Activated CD4-positive, alpha-beta T cell treated with anti-CD3 and anti-CD28 coated beads, Interleukin-2, amount 50 U/mL, for 24 hours (primary cell): ENCODE results near the gene KY.
A peak's percentile ranks its signal among the peaks of the same experiment; 100 is the strongest.
"Not testable (repeated sequence)": the region's sequence is repeated elsewhere in the genome, so short reads cannot be mapped to it uniquely, and the experiment has no call there.

ENCODE experiments used
- DNase-seq, 2 donors: peaks; one replicate each; pipeline ENCODE4 v3.0.0-alpha.2; 2020; ENCODE audit warnings: low read depth in 1 of 2, low spot score in 1 of 2

KY gene

DNA sequence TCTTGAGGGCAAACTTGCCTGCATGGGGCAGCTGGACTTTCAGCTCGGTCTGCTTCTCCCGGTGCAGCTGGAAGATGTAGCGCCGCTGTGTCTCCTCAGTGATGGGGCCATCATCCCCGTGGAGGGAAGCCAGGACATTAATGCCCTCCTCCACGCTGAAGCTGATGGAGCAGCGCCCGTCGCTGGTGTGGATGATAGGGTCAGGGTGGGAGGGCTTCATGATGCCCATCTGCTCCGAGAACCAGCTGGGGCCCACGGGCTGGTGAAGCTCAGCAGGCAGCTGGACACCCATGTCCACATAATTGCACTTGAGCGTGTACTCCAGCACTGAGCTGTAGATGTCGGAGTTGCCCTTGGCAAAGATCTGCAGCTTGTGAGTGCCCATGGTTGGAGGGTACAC lies 46.9 kb downstream of the KY start:
- DNase-seq: no peak

DNA sequence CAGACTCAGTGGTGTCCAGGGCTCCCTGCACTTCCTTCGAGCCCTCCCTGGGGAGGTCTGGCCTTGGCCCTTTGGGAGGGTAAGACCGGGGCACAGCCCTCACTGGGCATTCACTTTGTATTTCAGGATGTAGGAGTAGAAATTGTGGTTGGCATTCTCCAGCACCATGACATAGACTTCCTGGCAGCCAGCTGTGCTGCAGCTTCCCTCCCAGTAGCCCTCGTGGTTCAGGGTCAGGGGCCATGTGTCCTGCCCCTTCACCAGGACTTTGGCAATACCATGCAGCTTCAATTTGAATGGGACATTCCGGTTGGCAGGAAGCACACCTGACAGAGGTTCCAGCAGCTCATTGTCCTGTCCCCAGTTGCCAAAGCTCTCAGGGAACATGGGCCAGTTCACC lies 47.3 kb downstream of the KY start:
- DNase-seq: no peak

DNA sequence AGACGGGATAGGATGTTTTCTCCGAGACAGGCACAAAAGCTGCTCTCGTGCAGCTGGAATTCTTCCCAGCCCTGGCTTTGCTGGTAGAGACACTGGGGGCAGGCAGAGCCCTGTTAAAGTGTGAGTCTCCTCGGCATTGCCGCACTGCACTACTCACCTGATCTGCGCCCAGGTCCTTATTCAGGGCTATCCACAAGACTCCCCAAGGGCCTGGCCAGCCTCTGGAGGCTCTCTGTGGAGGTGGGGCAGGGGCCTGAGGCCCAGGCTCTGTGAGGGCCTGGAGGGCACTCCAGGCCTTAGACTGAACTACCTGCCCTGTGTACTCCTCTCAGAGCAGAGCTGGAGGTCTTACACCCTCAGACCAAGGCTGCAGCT lies 48.4 kb downstream of the KY start:
- DNase-seq: no peak

DNA sequence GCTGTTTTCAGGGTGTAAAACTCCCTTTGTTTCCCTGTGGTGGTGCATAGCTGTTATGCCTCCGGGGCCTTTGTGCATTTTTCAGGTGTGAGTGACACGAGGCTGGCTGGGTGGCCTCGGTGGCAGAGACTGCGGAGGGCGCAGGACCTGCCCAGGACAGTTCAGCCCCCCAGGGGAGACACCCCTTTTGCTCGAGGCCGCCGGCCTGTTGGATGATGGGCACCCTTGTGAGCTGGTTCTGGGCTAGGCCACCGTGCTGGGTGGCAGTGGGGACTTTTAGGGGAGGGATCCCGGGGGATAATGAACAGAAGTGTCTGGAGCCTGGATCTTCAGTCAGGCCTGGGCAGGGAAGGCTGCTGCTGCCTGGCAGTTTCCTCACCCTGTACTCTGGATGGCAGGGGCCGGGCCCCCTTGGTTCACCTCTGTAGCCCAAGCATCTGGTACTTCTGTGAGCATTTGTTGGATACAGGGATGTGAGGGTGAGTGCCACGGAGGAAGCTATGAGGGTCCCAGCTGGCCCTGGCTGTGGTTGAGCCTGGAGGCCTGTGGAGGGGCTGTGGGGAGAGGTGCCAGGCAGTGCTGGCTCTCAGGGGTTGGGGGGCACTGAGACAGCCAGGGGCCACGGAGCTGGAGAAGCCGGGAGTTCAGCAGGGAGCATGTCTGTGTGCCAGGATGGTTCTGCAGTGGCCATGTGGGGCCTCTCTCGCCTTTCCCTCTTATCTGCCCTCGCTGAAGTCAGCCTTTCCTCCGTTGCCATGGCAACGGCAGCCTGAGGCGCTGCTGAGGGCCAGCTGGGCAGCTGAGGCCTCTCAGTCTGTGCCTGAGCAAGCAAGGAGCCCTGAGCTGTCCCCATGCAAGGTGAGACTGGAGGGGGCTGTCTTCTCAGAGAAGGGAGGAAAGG lies 49.0 kb downstream of the KY start:
- DNase-seq: no peak

DNA sequence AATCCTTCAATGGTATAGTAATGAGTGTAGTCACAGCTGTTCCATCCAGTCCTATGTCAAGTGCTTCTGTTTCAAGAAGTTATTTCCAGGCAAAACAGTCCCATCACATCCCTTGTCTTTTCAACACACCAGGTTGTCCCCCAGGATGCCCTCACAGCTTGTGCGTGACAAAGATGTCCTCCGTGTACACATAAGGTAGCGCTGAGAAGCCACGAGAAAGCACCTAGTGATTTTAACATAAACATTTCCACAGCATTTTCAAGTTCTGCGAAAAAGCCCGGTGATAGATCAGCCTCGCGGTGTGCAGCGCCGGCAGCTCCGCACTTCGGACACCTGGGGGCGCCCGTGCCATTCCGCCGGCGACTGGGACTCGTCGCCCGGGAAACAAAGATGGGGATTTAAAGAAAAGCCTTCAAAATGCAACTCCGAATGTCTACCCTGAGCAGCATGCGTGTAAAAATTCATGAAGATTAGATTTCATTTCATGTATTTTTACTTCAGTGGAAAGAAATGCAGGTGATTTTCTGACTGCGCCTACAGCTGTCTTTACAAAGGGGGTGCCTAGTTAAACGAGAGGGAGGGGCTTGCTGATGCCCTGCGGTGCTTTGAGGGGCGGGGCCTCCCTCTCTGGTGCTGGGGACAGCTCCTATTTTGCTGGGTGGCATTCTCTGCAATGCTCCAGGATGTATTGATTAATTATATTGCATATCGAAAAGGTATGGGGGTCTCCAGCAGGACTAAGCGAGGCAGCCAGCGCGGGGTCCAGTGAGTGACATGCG lies 49.9 kb downstream of the KY start:
- DNase-seq: peak; percentile 23 to 42

DNA sequence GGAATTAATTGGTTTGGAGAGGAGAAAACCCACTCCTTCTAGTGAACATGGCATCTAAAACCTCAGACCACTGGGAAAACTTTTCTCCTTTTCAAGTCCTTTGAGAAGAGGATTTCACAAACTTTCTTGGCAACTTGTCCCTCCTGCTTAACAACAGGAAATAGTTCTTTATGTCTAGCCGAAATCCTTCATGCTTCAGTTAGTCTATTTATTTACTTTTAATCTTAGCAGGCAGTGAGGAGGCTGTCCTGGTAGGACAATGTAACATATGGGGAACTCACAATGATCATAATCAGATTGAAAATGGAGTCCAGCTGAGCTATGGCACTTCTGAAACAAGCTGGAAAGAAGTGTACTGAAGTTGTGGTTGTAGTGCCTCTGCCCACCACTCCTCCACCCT lies 50.6 kb downstream of the KY start:
- no peak for DNase-seq

DNA sequence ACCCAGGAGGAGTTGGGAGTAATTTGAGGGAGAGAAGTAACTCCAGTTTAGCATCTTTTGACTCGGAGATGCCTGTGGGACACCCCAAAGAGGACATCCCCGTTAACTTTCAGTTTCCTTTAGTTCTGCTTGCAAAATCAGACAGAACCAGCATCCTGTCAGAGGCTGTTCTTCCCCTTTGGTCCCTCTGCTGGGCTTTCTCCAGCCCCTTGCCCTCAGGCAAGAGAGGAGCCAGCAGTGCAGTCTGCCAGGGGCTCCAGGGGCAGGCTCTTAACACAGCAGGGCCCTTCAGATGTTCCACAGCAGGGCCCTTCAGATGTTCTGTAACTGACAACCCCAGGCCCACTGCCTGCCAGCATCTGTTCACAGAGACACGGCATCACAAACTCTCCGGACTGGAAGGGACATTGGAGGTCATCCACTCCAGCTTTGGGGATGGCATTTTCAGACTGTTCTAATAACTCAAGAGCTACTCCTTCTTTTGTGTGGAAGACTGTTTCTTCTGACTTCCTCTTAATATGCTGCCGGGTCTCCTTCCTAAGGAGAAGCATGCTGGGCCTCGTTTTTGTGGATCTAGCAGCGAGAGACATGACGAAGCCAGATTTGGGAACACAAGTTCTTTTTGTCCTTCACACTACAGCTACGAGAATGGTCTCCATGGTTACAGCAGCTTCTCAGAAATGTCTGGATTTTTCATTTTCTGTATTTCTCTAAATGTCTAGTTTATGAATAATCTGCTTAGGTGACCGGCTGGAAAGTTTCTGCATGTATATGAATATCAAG lies 51.9 kb downstream of the KY start:
- DNase-seq: no peak

DNA sequence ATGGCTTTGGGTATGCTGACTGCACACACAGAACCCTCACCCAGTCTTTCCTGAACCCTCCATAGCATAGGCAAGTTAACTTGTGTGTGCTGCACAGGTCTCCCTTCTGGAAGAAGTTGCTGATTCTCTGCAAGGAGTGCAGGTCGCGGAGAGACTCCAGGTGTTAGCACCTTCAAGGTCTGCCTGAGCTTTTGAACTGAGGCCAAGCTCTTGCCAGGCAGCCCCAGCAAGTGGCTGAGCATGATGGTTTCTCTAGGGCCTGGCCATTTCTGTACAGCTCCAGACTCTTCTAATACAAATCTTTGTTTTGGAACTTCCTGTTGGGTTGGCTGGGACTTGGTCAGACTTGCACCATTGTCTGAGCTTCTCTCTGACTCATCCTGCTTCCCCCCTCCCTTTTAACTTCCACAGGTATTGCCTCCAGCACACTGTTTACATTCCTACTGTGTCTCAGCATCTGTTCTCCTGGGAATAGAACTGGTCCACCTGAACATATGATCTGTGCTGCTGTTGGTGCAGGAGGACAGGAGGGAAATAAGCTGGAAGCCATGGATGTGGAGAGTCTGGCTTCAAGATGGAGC lies 53.3 kb downstream of the KY start:
- no peak for DNase-seq

DNA sequence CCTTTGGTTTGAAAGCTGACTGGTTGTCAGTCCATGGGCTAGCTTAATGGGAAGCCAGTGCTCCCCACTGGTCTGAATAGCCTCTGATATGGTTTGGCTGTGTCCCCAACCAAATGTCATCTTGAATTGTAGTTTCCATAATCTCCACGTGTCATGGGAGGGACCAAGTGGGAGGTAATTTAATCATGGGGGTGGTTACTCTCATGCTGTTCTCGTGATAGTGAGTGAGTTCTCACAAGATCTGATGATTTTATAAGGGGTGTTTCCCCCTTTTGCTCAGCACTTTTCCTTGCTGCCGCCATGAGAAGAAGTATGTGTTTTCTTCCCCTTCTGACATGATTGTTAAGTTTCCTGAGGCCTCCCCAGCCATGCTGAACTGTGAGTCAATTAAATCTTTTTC lies 55.8 kb downstream of the KY start:
- not testable (repeated sequence) for DNase-seq

DNA sequence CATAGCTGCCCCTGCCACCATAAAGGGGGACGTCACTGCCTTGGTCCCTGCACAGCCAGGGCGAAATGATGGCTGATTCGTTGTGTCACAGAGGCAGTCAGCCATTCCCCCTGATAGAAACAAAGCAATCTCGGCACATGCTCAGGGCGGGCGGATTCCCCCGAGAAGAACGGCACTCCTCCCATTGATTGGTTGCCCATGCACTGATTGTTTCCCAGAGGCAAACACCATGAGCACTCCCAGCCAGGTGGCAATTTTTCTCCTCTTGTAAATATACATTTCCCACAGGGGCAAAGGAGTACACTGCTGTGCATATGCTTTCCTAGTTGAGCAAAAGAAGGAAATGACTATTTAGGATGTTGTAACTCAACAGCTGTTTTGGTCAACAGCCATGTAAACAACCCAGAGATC lies 56.5 kb downstream of the KY start:
- DNase-seq: no peak

DNA sequence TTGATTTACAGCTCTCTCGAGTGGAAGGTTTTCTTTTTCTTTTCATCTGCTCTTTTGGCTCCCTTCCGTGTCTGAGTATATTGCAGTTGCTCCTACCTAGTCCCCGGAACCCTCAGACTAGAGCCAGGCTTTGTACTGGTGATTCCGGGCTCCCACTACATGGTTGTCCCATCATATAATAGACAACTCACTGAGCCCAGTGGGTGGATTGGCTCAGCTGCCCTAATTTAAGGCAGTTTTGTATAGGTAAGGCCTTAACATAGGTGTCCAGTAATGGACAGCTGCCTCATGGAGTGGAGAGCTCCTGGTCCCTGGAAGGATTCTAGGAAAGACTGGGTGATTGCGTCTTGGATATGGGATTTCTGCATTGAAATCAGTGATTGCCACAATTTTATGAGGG lies 58.0 kb downstream of the KY start:
- DNase-seq: no peak

DNA sequence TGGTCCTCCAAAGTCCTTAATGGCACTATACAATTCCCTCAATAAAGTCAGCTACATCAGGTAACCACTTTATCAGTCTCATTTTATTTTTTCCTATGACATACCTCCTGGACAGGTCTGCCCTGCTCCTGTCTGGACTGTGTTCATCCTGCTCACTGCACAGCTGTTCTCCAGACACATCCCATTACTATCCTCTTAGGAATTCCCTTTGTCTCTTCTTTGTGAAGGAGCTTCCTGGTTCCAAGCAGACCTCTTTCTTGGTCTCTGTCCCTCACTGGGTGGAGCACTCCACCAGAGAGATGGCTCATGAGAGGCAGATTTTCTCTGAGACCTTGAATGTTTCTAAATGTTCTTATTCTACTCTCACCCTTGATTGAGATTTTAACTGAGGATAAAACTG lies 60.1 kb downstream of the KY start:
- no peak for DNase-seq

DNA sequence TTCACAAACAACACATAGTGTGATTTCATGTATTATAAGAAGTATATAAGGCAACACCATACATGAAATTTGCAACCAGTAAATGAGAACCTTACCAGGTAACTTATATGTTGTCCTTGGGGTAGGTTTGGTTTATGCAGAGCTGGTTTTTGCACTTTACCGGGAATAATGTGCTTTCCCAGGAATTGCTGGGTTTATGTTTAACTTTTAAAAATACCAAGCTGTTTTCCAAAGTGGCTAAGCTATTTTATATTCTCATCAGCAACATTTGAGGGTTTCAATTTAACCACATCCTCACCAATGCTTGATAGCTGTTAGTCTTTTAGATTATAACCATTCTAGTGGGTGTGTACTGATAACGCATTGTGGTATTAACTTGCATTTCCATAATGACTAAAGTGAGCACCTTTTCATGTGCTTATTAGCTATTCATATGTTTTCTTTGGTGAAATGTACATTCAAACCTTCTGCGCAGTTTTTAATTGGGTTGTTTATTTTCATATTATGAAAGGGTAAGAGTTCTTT lies 71.6 kb downstream of the KY start:
- DNase-seq: no peak

DNA sequence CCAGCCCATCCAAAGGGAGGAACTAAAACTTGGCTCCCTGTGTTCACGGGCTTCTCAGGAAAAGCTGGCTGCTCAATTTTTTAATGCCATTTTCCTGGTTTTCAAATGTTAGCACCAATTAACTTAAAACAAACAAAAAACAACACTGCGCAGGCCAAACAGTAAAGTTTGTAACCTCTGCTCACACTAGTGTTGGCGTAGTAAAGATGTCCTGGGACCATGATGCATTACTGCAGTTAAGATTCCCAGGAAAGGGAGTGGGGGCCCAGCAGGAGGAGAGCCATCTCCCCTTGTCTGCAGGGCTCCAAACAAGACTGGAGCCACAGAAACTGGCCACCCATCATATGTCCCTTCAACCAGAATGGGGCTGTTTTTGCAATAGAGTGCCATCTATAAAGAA lies 74.0 kb downstream of the KY start:
- DNase-seq: no peak

DNA sequence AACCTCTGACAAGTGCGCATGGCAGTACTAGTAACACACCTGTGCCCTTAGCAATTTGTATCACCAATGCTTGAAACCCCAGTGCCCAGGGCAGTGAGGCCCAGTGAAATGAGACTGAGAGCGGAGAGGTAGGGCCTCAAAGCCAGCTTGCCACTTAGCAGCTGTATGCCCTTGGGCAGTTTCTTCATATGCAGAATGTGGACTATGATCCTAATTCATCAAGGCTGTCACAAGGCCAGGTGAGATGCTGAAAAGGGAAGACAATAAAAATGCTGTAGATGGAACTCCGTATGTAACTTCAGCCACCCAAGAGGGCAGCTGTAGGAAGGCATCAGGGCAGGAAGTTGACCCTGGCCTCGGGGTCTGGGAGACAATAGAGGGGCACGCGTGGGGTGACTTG lies 74.4 kb downstream of the KY start:
- DNase-seq: no peak

DNA sequence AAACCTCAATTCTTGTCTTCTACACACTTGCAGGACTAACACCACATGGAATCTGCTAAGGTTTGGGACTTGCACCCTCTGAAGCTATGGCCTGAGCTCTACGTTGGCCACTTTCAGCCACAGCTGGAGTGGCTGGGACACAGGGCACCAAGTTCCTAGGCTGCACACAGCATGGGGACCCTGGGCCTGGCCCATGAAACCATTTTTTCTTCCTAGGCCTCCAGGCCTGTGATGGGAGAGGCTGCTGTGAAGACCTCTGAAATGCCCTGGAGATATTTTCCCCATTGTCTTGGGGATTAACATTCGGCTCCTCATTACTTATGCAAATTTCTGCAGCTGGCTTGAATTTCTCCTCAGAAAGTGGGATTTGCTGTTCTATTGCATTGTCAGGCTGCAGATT lies 80.9 kb downstream of the KY start:
- DNase-seq: not testable (repeated sequence)

DNA sequence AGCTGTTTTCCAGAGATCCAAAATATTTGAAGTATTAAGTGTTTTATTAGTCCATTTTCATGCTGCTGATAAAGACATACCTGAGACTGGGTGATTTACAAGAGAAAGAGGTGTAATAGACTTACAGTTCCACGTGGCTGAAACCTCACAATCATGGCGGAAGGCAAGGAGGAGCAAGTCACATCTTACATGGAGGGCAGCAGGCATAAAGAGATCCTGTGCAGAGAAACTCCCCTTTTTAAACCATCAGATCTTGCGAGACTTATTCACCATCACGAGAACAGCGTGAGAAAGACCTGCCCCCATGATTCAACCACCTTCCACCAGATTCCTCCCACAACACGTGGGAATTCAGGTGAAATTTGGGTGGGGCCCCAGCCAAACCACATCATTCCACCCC lies 82.0 kb downstream of the KY start:
- no peak for DNase-seq

DNA sequence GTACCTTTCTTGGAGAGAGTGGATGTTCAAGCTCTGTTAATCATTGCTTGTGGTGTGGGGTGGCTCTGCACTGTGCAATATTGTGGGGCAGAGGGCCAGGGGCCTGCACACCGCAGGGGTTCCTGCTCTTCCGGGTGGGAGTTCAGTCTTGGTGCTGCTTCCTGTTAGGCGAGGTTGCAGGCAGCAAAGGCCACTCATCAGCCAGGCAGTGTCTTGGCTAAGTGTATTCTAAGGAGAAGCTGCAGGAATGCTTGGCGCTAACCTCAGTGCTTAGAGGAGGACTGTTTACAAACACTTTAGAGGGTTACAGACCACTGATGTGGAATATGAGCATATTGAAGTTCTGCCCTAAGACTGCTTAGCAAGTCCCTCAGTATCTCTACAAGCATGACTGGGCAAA lies 83.2 kb downstream of the KY start:
- no peak for DNase-seq

DNA sequence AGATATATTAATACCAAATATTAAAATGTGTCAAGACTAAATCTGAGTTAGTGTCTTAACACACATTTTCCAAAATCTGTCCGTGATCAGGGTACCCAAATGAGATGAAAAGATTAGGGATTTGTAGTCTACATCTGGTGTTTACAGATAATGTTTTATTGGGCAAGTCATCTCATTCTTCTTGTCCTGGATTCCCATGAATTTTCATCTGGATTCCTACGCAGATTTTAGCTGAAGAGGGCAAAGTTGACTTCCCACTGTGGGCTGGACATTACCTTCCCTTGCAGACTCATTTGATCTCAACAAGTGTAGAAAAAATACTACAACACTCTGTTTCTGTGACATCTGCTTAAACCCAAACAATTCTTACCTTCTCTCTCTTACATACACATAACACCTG lies 85.8 kb downstream of the KY start:
- DNase-seq: no peak

DNA sequence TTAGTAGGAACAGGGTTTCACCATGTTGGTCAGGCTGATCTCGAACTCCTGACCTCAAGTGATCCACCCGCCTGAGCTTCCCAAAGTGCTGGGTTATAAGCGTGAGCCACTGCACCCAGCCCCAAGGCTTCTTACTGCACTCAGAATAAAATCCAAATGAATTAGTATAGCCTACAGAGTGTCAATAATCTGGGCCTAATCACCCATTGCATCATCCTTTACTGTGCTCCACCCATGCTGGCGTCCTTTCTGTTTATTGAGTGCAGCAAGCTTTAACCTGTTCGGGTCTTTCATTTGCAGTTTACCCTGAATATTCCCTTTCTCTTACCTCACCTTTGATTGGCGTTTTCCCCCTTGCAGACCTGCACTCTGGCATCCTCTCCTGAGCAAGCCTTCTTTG lies 87.2 kb downstream of the KY start:
- DNase-seq: no peak

DNA sequence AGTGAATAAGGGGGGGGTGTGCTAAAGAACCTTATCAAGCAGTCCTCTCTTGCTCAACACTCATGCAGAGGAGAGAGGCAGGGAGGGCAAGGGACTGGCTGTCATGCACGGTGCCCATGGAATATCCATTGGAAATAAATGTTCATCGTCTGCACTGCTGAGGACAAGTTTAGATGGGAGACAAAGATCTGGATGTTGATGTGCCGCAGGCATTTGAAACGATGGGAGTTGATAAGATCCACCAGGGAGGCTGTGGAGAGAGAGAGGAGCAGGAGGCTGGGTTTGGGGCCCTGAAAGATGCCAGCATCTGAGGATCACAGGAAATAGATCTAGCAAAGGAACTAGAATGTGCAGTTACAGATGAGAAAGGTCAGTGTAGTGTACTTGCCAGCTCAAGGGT lies 88.8 kb downstream of the KY start:
- no peak for DNase-seq
